ENCODE measurements around the gene CEP72. TPM values are rescaled to one million over a fixed set of nuclear protein-coding genes. Genes with fewer than 3 reads are reported as not detected.
A peak's percentile ranks its signal among the peaks of the same experiment; 100 is the strongest.
"Not testable (repeated sequence)": the region's sequence is repeated elsewhere in the genome, so short reads cannot be mapped to it uniquely, and the experiment has no call there.

Gene CEP72
- total and polyA plus RNA-seq, 7 donors = 0.36 to 7.1 (median 1.6) TPM

DNA sequence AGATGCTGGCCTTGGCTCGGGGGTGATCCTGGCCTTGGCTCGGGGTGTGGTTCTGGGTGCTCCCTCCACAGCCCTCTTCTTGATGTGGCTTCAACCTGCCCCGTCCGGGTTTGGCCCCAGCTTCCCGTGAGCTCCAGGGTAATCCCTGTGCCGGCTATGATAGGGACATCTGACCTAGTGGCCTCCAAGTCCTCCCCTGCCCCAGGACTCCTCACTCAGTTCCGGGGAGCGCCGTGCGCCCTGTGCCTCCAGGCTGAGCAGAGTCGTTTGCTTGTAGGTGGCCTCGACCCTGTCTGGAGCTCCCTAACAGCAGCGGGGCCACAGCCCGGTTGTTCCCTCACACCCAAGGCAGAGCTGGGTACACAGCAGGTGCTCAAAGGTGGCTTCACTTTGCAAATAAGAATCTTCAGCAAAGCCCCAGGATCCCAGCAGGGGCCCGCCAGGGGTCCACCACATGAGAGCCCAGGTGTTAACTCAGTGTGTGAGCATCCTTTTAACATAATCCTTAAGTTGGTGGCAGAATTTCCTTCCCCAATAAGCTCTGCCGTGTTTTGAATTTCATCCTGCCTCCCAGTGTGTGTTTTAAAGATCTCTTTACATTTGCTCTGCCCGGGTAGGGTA lies 32.3 kb upstream of the CEP72 start:
- Histone ChIP-seq H3K36me3 (no peaks in the 10 kb centered on the region), H3K9me3 (peaks cover 3 to 21% (median 11%) of the 10 kb centered on the region in 4 donors), H3K4me3 (no peak overlapping the region), H3K27me3 (peaks cover 4 to 71% (median 8%) of the 10 kb centered on the region in 3 donors), H3K4me1 (no peaks in the 10 kb centered on the region), H3K27ac (no peak overlapping the region)
- no peak for DNase-seq
- WGBS, 2 donors = 54% methylated on average over 17 of the region's 17 CpGs
- no peak for TF ChIP-seq EP300 (IDR thresholded peaks at IDR 0.05)
- intact Hi-C loops (cut with DNase I) = no loop called here

- no peak for TF ChIP-seq POLR2A (IDR thresholded peaks at IDR 0.05)
- no peak for TF ChIP-seq CTCF (IDR thresholded peaks at IDR 0.05)
- no peak for TF ChIP-seq POLR2AphosphoS5 (IDR thresholded peaks at IDR 0.05)
- TF ChIP-seq EP300 (IDR thresholded peaks at IDR 0.05) = no peak
- 66 to 76% methylated on average over 11 of the region's 11 CpGs for WGBS, 2 donors
- Histone ChIP-seq H3K27me3 (peaks cover 4 to 65% (median 8%) of the 10 kb centered on the region in 3 donors), H3K9me3 (peaks cover 3 to 20% (median 10%) of the 10 kb centered on the region in 4 donors), H3K4me3 (no peak overlapping the region), H3K27ac (no peak overlapping the region), H3K36me3 (no peaks in the 10 kb centered on the region), H3K4me1 (no peaks in the 10 kb centered on the region)
- intact Hi-C loops (cut with DNase I) = no loop called here
- DNase-seq = peak; percentile 14
Observed at GRCh38 chr5:580436-580835, 31.7 kb upstream of the CEP72 start.

- 88 to 89% methylated on average over 7 of the region's 7 CpGs for WGBS, 2 donors
- intact Hi-C loops (cut with DNase I) = no loop called here
- H3K27me3 ChIP-seq = peaks cover 4 to 58% (median 8%) of the 10 kb centered on the region in 3 donors
- no peaks in the 10 kb centered on the region for H3K4me1 ChIP-seq
- H3K4me3 ChIP-seq = no peak overlapping the region
- TF ChIP-seq EP300 (IDR thresholded peaks at IDR 0.05) = no peak
- no peak for TF ChIP-seq POLR2AphosphoS5 (IDR thresholded peaks at IDR 0.05)
- peak; percentile 33 for DNase-seq
- H3K9me3 ChIP-seq = peaks cover 3 to 11% (median 6%) of the 10 kb centered on the region in 4 donors
- H3K36me3 ChIP-seq = no peaks in the 10 kb centered on the region
- H3K27ac ChIP-seq = no peak overlapping the region
Observed at GRCh38 chr5:581266-581665, 30.9 kb upstream of the CEP72 start.

DNA sequence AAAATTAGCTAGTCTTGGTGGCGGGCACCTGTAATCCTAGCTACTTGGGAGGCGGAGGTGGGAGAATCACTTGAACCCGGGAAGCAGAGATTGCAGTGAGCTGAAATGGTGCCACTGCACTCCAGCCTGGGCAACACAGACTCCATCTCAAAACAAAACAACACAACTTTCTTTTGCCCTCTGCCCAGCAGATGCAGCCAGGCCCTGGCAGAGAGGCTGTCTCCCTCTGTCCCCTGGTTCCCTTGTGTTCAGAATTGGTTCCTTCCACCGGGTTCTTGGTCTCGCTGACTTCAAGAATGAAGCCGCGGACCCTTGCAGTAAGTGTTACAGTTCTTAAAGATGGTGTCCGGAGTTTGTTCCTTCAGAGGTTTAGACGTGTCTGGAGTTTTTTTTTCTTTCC lies 30.2 kb upstream of the CEP72 start:
- Histone ChIP-seq H3K36me3 (no peaks in the 10 kb centered on the region), H3K4me3 (no peak overlapping the region), H3K27ac (no peak overlapping the region), H3K9me3 (peaks cover 0 to 7% (median 4%) of the 10 kb centered on the region in 4 donors), H3K4me1 (no peaks in the 10 kb centered on the region), H3K27me3 (peaks cover 4 to 55% (median 8%) of the 10 kb centered on the region in 3 donors)
- 92 to 94% methylated on average over 9 of the region's 9 CpGs for WGBS, 2 donors
- intact Hi-C loops (cut with DNase I) = no loop called here
- DNase-seq = peak; percentile 1
- TF ChIP-seq POLR2AphosphoS5 (IDR thresholded peaks at IDR 0.05) (no peak), EP300 (IDR thresholded peaks at IDR 0.05) (no peak), CTCF (IDR thresholded peaks at IDR 0.05) (no peak), POLR2A (IDR thresholded peaks at IDR 0.05) (no peak)

DNA sequence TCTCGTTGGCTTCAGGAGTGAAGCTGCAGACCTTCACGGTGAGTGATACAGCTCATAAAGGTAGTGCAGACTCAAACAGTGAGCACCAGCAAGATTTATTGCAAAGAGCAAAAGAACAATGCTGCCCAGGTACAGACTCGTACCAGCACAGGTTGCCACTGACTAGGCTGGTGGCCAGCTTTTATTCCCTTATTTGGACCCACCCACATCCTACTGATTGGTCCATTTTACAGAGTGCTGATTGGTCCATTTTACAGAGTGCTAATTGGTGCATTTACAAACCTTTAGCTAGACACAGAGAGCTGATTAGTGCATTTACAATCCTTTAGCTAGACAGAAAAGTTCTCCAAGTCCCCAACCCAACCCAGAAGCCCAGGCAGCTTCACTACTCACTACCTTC lies 29.7 kb upstream of the CEP72 start:
- intact Hi-C loops (cut with DNase I); H3K4me3 ChIP-seq; H3K9me3 ChIP-seq; H3K4me1 ChIP-seq; H3K27ac ChIP-seq; H3K36me3 ChIP-seq: not testable (repeated sequence)
- peaks cover 5 to 51% (median 8%) of the 10 kb centered on the region in 3 donors for H3K27me3 ChIP-seq
- 62 to 88% methylated on average over 3 of the region's 3 CpGs for WGBS, 2 donors
- DNase-seq = peak; percentile 4

DNA sequence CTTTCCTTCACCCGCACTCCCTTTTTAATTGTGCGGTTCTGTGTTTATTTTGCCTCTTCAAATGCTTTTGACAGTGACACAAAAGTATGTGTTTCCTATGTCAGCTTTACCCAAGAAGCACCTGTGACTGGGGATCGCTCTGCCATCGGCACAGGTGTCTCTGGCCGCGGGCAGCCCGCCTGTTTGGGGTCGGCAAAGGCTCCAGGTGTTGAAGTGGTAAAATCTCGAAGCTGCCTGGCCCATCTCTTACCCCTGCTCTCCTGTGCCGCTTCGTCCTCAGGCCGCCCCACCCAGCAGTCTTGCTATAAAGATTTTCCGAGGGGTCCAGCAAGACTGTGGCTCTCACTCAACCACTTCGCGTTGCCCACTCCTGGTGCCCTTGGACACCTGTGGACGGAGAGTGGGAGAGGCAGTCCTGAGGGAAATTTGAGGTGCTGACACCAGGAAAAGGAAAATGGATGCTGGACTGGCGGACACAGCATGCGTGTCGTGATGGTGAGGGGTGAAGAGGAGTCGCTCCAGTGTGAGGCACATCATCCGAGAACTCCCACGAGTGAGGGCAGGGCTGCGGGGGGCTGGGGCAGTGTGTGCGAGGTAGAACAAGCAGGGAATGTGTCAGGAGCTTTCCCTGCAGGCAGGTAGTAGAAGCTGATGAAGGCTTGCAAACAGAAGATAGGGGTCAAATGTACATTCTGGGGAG lies 29.1 kb upstream of the CEP72 start:
- Histone ChIP-seq H3K4me3 (no peak overlapping the region), H3K27ac (no peak overlapping the region), H3K4me1 (no peaks in the 10 kb centered on the region), H3K36me3 (no peaks in the 10 kb centered on the region), H3K27me3 (peaks cover 6 to 50% (median 8%) of the 10 kb centered on the region in 3 donors), H3K9me3 (peaks cover 0 to 3% (median 0%) of the 10 kb centered on the region in 4 donors)
- intact Hi-C loops (cut with DNase I) = no loop called here
- TF ChIP-seq CTCF (IDR thresholded peaks at IDR 0.05) (no peak), EP300 (IDR thresholded peaks at IDR 0.05) (no peak), POLR2AphosphoS5 (IDR thresholded peaks at IDR 0.05) (no peak), POLR2A (IDR thresholded peaks at IDR 0.05) (no peak)
- peak; percentile 36 for DNase-seq
- 91 to 92% methylated on average over 24 of the region's 24 CpGs for WGBS, 2 donors
